GM06990 (cell line): ENCODE data around the gene VPS37C.
"Not testable (repeated sequence)": the region's sequence is repeated elsewhere in the genome, so short reads cannot be mapped to it uniquely, and the experiment has no call there.

ENCODE experiments used
- DNase-seq: peaks from one replicate; pipeline ENCODE4 v3.0.0-alpha.2; 2011; ENCODE audit not compliant: insufficient read length; ENCODE audit errors: extremely low read depth
- H3K27me3 ChIP-seq: replicated peaks from 2 replicates; pipeline ENCODE4 v1.6.0; 2011; ENCODE audit warnings: low read length; ENCODE audit not compliant: control insufficient read depth, insufficient read depth
- H3K36me3 ChIP-seq: 2 replicates; pipeline ENCODE4 v1.5.1; 2011; ENCODE audit warnings: low read length; ENCODE audit not compliant: control insufficient read depth, insufficient read depth
- H3K4me3 ChIP-seq: replicated peaks from 2 replicates; pipeline ENCODE4 v1.5.1; 2011; ENCODE audit warnings: low read depth, mild to moderate bottlenecking, control low read depth, low read length
- CTCF ChIP-seq: IDR thresholded peaks from 2 replicates; pipeline ENCODE4 v1.5.1; 2011; ENCODE audit warnings: low read length, control low read depth, mild to moderate bottlenecking, inconsistent platforms; ENCODE audit not compliant: insufficient read depth, poor library complexity, severe bottlenecking

The VPS37C gene

GRCh38 chr11:61171907-61172306 lies 10.7 kb upstream of the VPS37C start:
- no peak for TF ChIP-seq CTCF
- no peak overlapping the region for H3K4me3 ChIP-seq
- H3K27me3 ChIP-seq = no peaks in the 10 kb centered on the region; the same call in none of the 2 replicates
- no peak for DNase-seq
- no peaks in the 10 kb centered on the region for H3K36me3 ChIP-seq

GRCh38 chr11:61170566-61170965 lies 9.3 kb upstream of the VPS37C start:
- DNase-seq = no peak
- Histone ChIP-seq H3K27me3 (no peaks in the 10 kb centered on the region; the same call in none of the 2 replicates), H3K36me3 (no peaks in the 10 kb centered on the region), H3K4me3 (no peak overlapping the region)
- no peak for TF ChIP-seq CTCF

GRCh38 chr11:61168800-61169199 lies 7.6 kb upstream of the VPS37C start:
- Histone ChIP-seq H3K4me3 (no peak overlapping the region), H3K36me3 (no peaks in the 10 kb centered on the region), H3K27me3 (no peaks in the 10 kb centered on the region)
- TF ChIP-seq CTCF = no peak
- no peak for DNase-seq

GRCh38 chr11:61168042-61168688 lies 6.9 kb upstream of the VPS37C start:
- no peak for DNase-seq
- Histone ChIP-seq H3K4me3 (no peak overlapping the region), H3K36me3 (no peaks in the 10 kb centered on the region), H3K27me3 (no peaks in the 10 kb centered on the region)
- TF ChIP-seq CTCF = no peak

GRCh38 chr11:61166331-61166730 lies 5.1 kb upstream of the VPS37C start:
- DNase-seq = not testable (repeated sequence)

GRCh38 chr11:61165785-61166184 lies 4.6 kb upstream of the VPS37C start:
- H3K4me3 ChIP-seq = peak overlapping the region; percentile 51
- not testable (repeated sequence) for DNase-seq, H3K36me3 ChIP-seq, H3K27me3 ChIP-seq

More at GRCh38 chr11:61166331-61166730, 5.1 kb upstream of the VPS37C start:
- H3K4me3 ChIP-seq = peak overlapping the region; percentile 52
- not testable (repeated sequence) for H3K36me3 ChIP-seq, H3K27me3 ChIP-seq
